ENCODE data around the gene ANXA4. TPM values are rescaled to one million over a fixed set of nuclear protein-coding genes. Genes with fewer than 3 reads are reported as not detected.

The ANXA4 gene
- total RNA-seq, 1 experiment from 2014 or later, result 183 TPM

GRCh38 chr2:69776886-69777785 lies 35.2 kb downstream of the ANXA4 start:
- BruUV-seq (replicated peaks), result no TSS peak
- Histone ChIP-seq H3K4me3 (ENCODE audit: low read depth in 2 of 2, low read length in 2 of 2) (no peak overlapping the region), H3K36me3 (ENCODE audit: control insufficient read depth, insufficient read depth, low read length) (no peaks in the 10 kb centered on the region), H3K27me3 (ENCODE audit: control insufficient read depth, insufficient read depth, low read length) (no peaks in the 10 kb centered on the region), H3K9me3 (ENCODE audit: control insufficient read depth, insufficient read depth, low read depth, low read length) (no peaks in the 10 kb centered on the region), H3K4me1 (ENCODE audit: control insufficient read depth, insufficient read depth, low read length) (peaks cover 4% of the 10 kb centered on the region), H3K27ac (ENCODE audit: low read length) (no peak overlapping the region)
- CTCF ChIA-PET, result no interaction called here
- intact Hi-C loops (cut with micrococcal nuclease; ENCODE audit: unreplicated experiment), result no loop called here
- in situ Hi-C loops (cut with HindIII; ENCODE audit: low pct_unique_long_range_greater_than_20kb, low sequenced_read_pairs), result no loop called here
- POLR2A ChIA-PET, result interaction anchor here (0.5 kb wide), 1 partner anchor 365 kb away, joined by 6 read pairs; no protein-coding TSS in a partner anchor
- no peak for TF ChIP-seq TCF7L2 (IDR thresholded peaks at IDR 0.05; ENCODE audit: low read depth, low read length)
- no peak for TF ChIP-seq CTCF (IDR thresholded peaks at IDR 0.05)
- TF ChIP-seq SIN3A (IDR thresholded peaks at IDR 0.05; ENCODE audit: borderline replicate concordance, insufficient read depth, low read depth, low read length), result no peak
- TF ChIP-seq REST (IDR thresholded peaks at IDR 0.05; ENCODE audit: insufficient read depth in 1 of 2, low read depth in 2 of 2, low read length in 1 of 2), result no peak
- TF ChIP-seq POLR2AphosphoS5 (IDR thresholded peaks at IDR 0.05; ENCODE audit: low read depth, low read length), result no peak
- ATAC-seq (no peak), DNase-seq (ENCODE audit: low read depth, low spot score) (no peak)

GRCh38 chr2:69777786-69778105 lies 35.8 kb downstream of the ANXA4 start:
- CTCF ChIA-PET, result no interaction called here
- POLR2A ChIA-PET, result no interaction called here
- ATAC-seq (no peak), DNase-seq (ENCODE audit: low read depth, low spot score) (no peak)
- in situ Hi-C loops (cut with HindIII; ENCODE audit: low pct_unique_long_range_greater_than_20kb, low sequenced_read_pairs), result no loop called here
- Histone ChIP-seq H3K9me3 (ENCODE audit: control insufficient read depth, insufficient read depth, low read depth, low read length) (no peaks in the 10 kb centered on the region), H3K4me1 (ENCODE audit: control insufficient read depth, insufficient read depth, low read length) (peaks cover 2% of the 10 kb centered on the region; the same call in 1 of the 2 replicates), H3K36me3 (ENCODE audit: control insufficient read depth, insufficient read depth, low read length) (no peaks in the 10 kb centered on the region; the same call in 1 of the 2 replicates), H3K27ac (ENCODE audit: low read length) (no peak overlapping the region), H3K27me3 (ENCODE audit: control insufficient read depth, insufficient read depth, low read length) (no peaks in the 10 kb centered on the region), H3K4me3 (ENCODE audit: low read depth in 2 of 2, low read length in 2 of 2) (no peak overlapping the region)
- intact Hi-C loops (cut with micrococcal nuclease; ENCODE audit: unreplicated experiment), result no loop called here
- TF ChIP-seq CTCF (IDR thresholded peaks at IDR 0.05), result no peak
- TF ChIP-seq TCF7L2 (IDR thresholded peaks at IDR 0.05; ENCODE audit: low read depth, low read length), result no peak
- TF ChIP-seq REST (IDR thresholded peaks at IDR 0.05; ENCODE audit: insufficient read depth in 1 of 2, low read depth in 2 of 2, low read length in 1 of 2), result no peak
- no peak for TF ChIP-seq SIN3A (IDR thresholded peaks at IDR 0.05; ENCODE audit: borderline replicate concordance, insufficient read depth, low read depth, low read length)
- no peak for TF ChIP-seq POLR2AphosphoS5 (IDR thresholded peaks at IDR 0.05; ENCODE audit: low read depth, low read length)
- no TSS peak for BruUV-seq (replicated peaks)

All from Panc1 (cell line).